HepG2 (cell line): ENCODE data around the gene PREX1. TPM values are rescaled to one million over a fixed set of nuclear protein-coding genes. Genes with fewer than 3 reads are reported as not detected.

Source experiments
- ATAC-seq: fragments of 200-7000 bp; cut with Tn5 transposase; 3 replicates; pipeline ENCODE4 v1.9.1; 2020; ENCODE audit warnings: mild to moderate bottlenecking, moderate library complexity
- BruUV-seq: library from RNA; stranded (reverse); fragments of 400-500 nt; replicated peaks from 2 replicates; lab custom pipeline; 2021; lab: Mats Ljungman, UMichigan
- CTCF ChIA-PET: fragments of 300-600 bp; formaldehyde crosslinking; extraction: SDS; loops from one replicate; lab custom pipeline; 2021; ENCODE audit warnings: low total read pairs, inconsistent platforms, low intra/inter-chr PET ratio; lab: Yijun Ruan, JAX
- POLR2A ChIA-PET: fragments of 350-600 bp; sonication (Branson Sonifier 250); formaldehyde crosslinking; loops from one replicate; lab custom pipeline; 2020; ENCODE audit warnings: antibody characterized with exemption, inconsistent platforms; lab: Yijun Ruan, JAX
- DNase-seq: peaks from one replicate; pipeline ENCODE4 v3.0.0-alpha.2; 2015; ENCODE audit warnings: low spot score
- FAIRE-seq: peaks from 3 replicates; lab custom pipeline; 2011; peaks lifted over from hg19 to GRCh38; lab: Jason Lieb, UNC
- H2AFZ ChIP-seq: one replicate; pipeline ENCODE4 v1.6.1; 2011; ENCODE audit warnings: low read length, inconsistent platforms
- H3K27ac ChIP-seq: fragments of 300-600 bp; 3 replicates; pipeline ENCODE4 v1.8.0; 2011; ENCODE audit warnings: mixed run types, mild to moderate bottlenecking, mixed read lengths, low read length, inconsistent platforms; ENCODE audit not compliant: insufficient read depth; ENCODE audit errors: extremely low read length
- H3K27me3 ChIP-seq, 2 experiments: fragments of 200-600 bp in 1 of 2; 2 replicates in 1 of 2; 3 replicates in 1 of 2; pipeline versions ENCODE4 v1.6.0 to v1.8.0; 2011; ENCODE audit warnings: low read length in 2 of 2, mild to moderate bottlenecking in 2 of 2, moderate library complexity in 2 of 2, inconsistent platforms in 1 of 2; ENCODE audit not compliant: insufficient read depth in 2 of 2, control insufficient read depth in 1 of 2
- H3K36me3 ChIP-seq, 2 experiments: fragments of 200-600 bp in 1 of 2; replicated peaks in 1 of 2; 2 replicates in 1 of 2; 3 replicates in 1 of 2; pipeline versions ENCODE4 v1.5.1 to v1.8.0; 2011; ENCODE audit warnings: low read length in 2 of 2, inconsistent platforms in 1 of 2; ENCODE audit not compliant: insufficient read depth in 2 of 2, control insufficient read depth in 1 of 2
- H3K4me1 ChIP-seq: 2 replicates; pipeline ENCODE4 v1.5.1; 2012; ENCODE audit warnings: low read length, inconsistent platforms; ENCODE audit not compliant: insufficient read depth
- H3K4me2 ChIP-seq: 2 replicates; pipeline ENCODE4 v1.6.0; 2011; ENCODE audit warnings: low read depth, low read length, inconsistent platforms
- H3K4me3 ChIP-seq, 3 experiments: fragments of 200-600 bp in 1 of 3; sonication (generic), shearing (Covaris generic) in 1 of 3; replicated peaks in 1 of 3; 2 replicates each; pipeline ENCODE4 v1.5.1; 2011 to 2016; ENCODE audit warnings: low read length in 3 of 3, inconsistent platforms in 2 of 3, low read depth in 2 of 3, mild to moderate bottlenecking in 2 of 3, control low read depth in 1 of 3, mixed read lengths in 1 of 3; ENCODE audit not compliant: insufficient read depth in 1 of 3
- H3K79me2 ChIP-seq: one replicate; pipeline ENCODE4 v1.6.1; 2011; ENCODE audit warnings: low read length, inconsistent platforms; ENCODE audit not compliant: insufficient read depth
- H3K9ac ChIP-seq: 2 replicates; pipeline ENCODE4 v1.6.0; 2011; ENCODE audit warnings: mild to moderate bottlenecking, low read depth, low read length, inconsistent platforms; ENCODE audit not compliant: insufficient read depth
- H3K9me3 ChIP-seq: 2 replicates; pipeline ENCODE4 v1.5.1; 2012; ENCODE audit warnings: mild to moderate bottlenecking, low read length
- H4K20me1 ChIP-seq: 2 replicates; pipeline ENCODE4 v1.6.0; 2011; ENCODE audit warnings: inconsistent platforms, mild to moderate bottlenecking, low read length, moderate library complexity; ENCODE audit not compliant: insufficient read depth
- CEBPB ChIP-seq: IDR thresholded peaks from 2 replicates; pipeline ENCODE4 v1.6.1; 2011; ENCODE audit warnings: low read depth, low read length, improper control_type of control experiment, borderline replicate concordance
- CERS6 ChIP-seq: sonication (generic); formaldehyde crosslinking; IDR thresholded peaks from 2 replicates; pipeline ENCODE4 v1.5.0; 2020; ENCODE audit warnings: missing genetic modification reagents
- GLMP ChIP-seq: sonication (generic); formaldehyde crosslinking; IDR thresholded peaks from 2 replicates; pipeline ENCODE4 v1.9.0; 2021; ENCODE audit warnings: missing genetic modification reagents, mild to moderate bottlenecking, borderline replicate concordance
- HNF4A ChIP-seq: sonication (generic); formaldehyde crosslinking; IDR thresholded peaks from 2 replicates; pipeline ENCODE4 v1.4.0; 2020; ENCODE audit warnings: missing genetic modification reagents
- KAT7 ChIP-seq: IDR thresholded peaks from 2 replicates; pipeline ENCODE4 v1.6.1; 2018; ENCODE audit warnings: borderline replicate concordance, missing compliant biosample characterization
- KLF16 ChIP-seq, 2 experiments: sonication (generic) in 1 of 2; formaldehyde crosslinking in 1 of 2; IDR thresholded peaks; 2 replicates each; pipeline versions ENCODE4 v1.6.1 to v1.8.0; 2016 to 2023; ENCODE audit warnings: missing genetic modification reagents in 2 of 2, missing compliant biosample characterization in 1 of 2
- NFKB2 ChIP-seq: sonication (generic); formaldehyde crosslinking; IDR thresholded peaks from 2 replicates; pipeline ENCODE4 v1.4.0; 2020; ENCODE audit warnings: missing genetic modification reagents, borderline replicate concordance
- NKX3-1 ChIP-seq: sonication (generic); formaldehyde crosslinking; IDR thresholded peaks from 2 replicates; pipeline ENCODE4 v1.5.0; 2020; ENCODE audit warnings: missing genetic modification reagents
- PLSCR1 ChIP-seq: sonication (generic); formaldehyde crosslinking; IDR thresholded peaks from 2 replicates; pipeline ENCODE4 v1.5.0; 2020; ENCODE audit warnings: missing genetic modification reagents, mild to moderate bottlenecking, borderline replicate concordance
- SP5 ChIP-seq: IDR thresholded peaks from 2 replicates; pipeline ENCODE4 v1.6.1; 2016; ENCODE audit warnings: low read depth, borderline replicate concordance
- ZNF317 ChIP-seq: sonication (generic); formaldehyde crosslinking; IDR thresholded peaks from 2 replicates; pipeline ENCODE4 v1.5.0; 2020; ENCODE audit warnings: mild to moderate bottlenecking, missing genetic modification reagents
- ZNF496 ChIP-seq: sonication (generic); formaldehyde crosslinking; IDR thresholded peaks from 2 replicates; pipeline ENCODE4 v1.8.1; 2023; ENCODE audit warnings: mild to moderate bottlenecking, moderate library complexity, missing genetic modification reagents; ENCODE audit not compliant: insufficient replicate concordance
- ZNF614 ChIP-seq: IDR thresholded peaks from 2 replicates; pipeline ENCODE4 v1.6.1; 2018; ENCODE audit warnings: missing biosample characterization, missing genetic modification reagents, inconsistent platforms, borderline replicate concordance
- ZNF839 ChIP-seq: sonication (generic); formaldehyde crosslinking; IDR thresholded peaks from 2 replicates; pipeline ENCODE4 v1.4.0; 2020; ENCODE audit warnings: missing genetic modification reagents, mild to moderate bottlenecking, borderline replicate concordance
- WGBS: methylation state at CpG from one replicate; pipeline ENCODE4 v1.1.6; 2017; ENCODE audit warnings: low lambda C conversion rate; 5-methylcytosine and 5-hydroxymethylcytosine counted together
- in situ Hi-C: cut with HindIII; loops from 2 replicates; pipeline ENCODE4 v1.10.0; 2017; ENCODE audit warnings: low pct_unique_long_range_greater_than_20kb; ENCODE audit not compliant: extremely low pct_ligation_motif_present
- intact Hi-C: fragments of 100-400 bp; cut with micrococcal nuclease; formaldehyde crosslinking; loops from one replicate; pipeline ENCODE4 v1.10.0; 2022; ENCODE audit not compliant: unreplicated experiment
- polyA plus RNA-seq, 8 experiments: library from polyadenylated mRNA; depleted of rRNA in 3 of 8; stranded (reverse) in 7 of 8; unstranded in 1 of 8; fragments of >200 nt; fragmentation: Illumina TruSeq in 4 of 8; extraction: Trizol in 4 of 8; gene quantifications; 2 replicates each; pipeline versions ENCODE4 v1.2.1 to v1.2.3, GENCODE V29; 2011 to 2016; ENCODE audit warnings: low read depth in 4 of 8, missing spikeins in 1 of 8, mixed read lengths in 1 of 8; ENCODE audit not compliant: insufficient read depth in 1 of 8
- total RNA-seq, 5 experiments: library from RNA; depleted of rRNA; stranded (reverse); fragments of >200 nt; fragmentation: Illumina TruSeq; extraction: Trizol; gene quantifications; 2 replicates each; pipeline ENCODE4 v1.2.3, GENCODE V29; 2016; ENCODE audit warnings: low read depth in 1 of 5
- TF ChIP-seq, protein P1 (sequence below): sonication (generic); formaldehyde crosslinking; IDR thresholded peaks from 2 replicates; pipeline ENCODE4 v1.4.0; 2020; ENCODE audit warnings: missing genetic modification reagents, borderline replicate concordance
- TF ChIP-seq, protein P2 (sequence below): sonication (generic); formaldehyde crosslinking; IDR thresholded peaks from 2 replicates; pipeline ENCODE4 v1.8.0; 2023; ENCODE audit warnings: mild to moderate bottlenecking, missing genetic modification reagents

Gene PREX1
- total and polyA plus RNA-seq, 2 of the 13 experiments (the other 11 are each of a cell fraction or from before 2014, with no cell fraction given), result 0.02 to 0.04 TPM

DNA sequence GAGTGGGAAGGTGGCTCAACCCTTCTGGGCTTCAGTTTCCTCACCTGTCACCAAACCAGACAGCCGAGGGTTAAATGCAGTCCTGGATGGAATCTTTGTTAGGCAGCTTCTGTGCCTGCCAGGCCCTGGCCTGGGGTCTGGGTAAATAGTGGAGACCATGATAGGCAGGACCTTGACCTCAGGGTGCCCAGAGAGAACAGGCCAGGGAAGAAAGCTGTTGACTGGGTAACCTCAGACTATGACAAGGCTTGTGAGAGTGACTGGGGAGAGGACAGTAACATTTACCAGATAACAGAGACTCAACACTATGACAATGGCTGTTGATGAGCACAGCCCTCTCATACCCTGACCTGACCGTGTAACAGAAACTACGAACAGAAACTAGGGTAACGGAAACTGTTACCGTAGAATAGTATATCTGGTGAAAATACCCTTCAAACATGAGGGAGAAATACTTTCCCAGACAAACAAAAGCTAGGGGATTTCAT is 218.3 kb downstream of the PREX1 start:
- H3K27me3 ChIP-seq, result peaks cover 7 to 16% of the 10 kb centered on the region in 2 experiments; a peak in 4 of 5 replicates
- H3K36me3 ChIP-seq, result no peaks in the 10 kb centered on the region
- H3K4me3 ChIP-seq, result no peak overlapping the region
- no TSS peak for BruUV-seq
- no peak overlapping the region for H3K9ac ChIP-seq
- no peak overlapping the region for H2AFZ ChIP-seq
- H3K9me3 ChIP-seq, result no peaks in the 10 kb centered on the region
- POLR2A ChIA-PET, result no interaction called here
- CTCF ChIA-PET, result no interaction called here
- H3K4me2 ChIP-seq, result 0 out of 2 replicates have a peak overlapping the region, but pooled peaks have one; percentile 19
- H3K27ac ChIP-seq, result no peak overlapping the region
- in situ Hi-C loops, result loop anchor here (25.0 kb wide), 1 partner anchor 197 kb away; no protein-coding TSS in a partner anchor
- no peaks in the 10 kb centered on the region for H4K20me1 ChIP-seq
- ATAC-seq (peak; percentile 39), DNase-seq (peak; percentile 36), FAIRE-seq (peak; percentile 49)
- no peaks in the 10 kb centered on the region for H3K79me2 ChIP-seq
- intact Hi-C loops, result no loop called here
- H3K4me1 ChIP-seq, result peaks cover 20% of the 10 kb centered on the region
- 16% methylated on average over 4 of the region's 5 CpGs for WGBS
- TF ChIP-seq SP5, result 0 out of 2 replicates have a peak, but pooled peaks have one; percentile 11
- TF ChIP-seq NFKB2 (CRISPR knock-in tag), result no peak
- peak; percentile 31; the same call in 1 of the 2 replicates for TF ChIP-seq HNF4A (CRISPR knock-in tag)
- no peak for TF ChIP-seq KAT7 (CRISPR knock-in tag)
- no peak for TF ChIP-seq KLF16 (CRISPR knock-in tag; IDR thresholded peaks at IDR 0.05)
- no peak for TF ChIP-seq GLMP (CRISPR knock-in tag)
- no peak for TF ChIP-seq ZNF317
- TF ChIP-seq ZNF839, result no peak
- TF ChIP-seq NKX3-1, result no peak
- no peak for TF ChIP-seq PLSCR1 (CRISPR knock-in tag)
- TF ChIP-seq CERS6 (CRISPR knock-in tag), result no peak
- TF ChIP-seq, protein P1, sequence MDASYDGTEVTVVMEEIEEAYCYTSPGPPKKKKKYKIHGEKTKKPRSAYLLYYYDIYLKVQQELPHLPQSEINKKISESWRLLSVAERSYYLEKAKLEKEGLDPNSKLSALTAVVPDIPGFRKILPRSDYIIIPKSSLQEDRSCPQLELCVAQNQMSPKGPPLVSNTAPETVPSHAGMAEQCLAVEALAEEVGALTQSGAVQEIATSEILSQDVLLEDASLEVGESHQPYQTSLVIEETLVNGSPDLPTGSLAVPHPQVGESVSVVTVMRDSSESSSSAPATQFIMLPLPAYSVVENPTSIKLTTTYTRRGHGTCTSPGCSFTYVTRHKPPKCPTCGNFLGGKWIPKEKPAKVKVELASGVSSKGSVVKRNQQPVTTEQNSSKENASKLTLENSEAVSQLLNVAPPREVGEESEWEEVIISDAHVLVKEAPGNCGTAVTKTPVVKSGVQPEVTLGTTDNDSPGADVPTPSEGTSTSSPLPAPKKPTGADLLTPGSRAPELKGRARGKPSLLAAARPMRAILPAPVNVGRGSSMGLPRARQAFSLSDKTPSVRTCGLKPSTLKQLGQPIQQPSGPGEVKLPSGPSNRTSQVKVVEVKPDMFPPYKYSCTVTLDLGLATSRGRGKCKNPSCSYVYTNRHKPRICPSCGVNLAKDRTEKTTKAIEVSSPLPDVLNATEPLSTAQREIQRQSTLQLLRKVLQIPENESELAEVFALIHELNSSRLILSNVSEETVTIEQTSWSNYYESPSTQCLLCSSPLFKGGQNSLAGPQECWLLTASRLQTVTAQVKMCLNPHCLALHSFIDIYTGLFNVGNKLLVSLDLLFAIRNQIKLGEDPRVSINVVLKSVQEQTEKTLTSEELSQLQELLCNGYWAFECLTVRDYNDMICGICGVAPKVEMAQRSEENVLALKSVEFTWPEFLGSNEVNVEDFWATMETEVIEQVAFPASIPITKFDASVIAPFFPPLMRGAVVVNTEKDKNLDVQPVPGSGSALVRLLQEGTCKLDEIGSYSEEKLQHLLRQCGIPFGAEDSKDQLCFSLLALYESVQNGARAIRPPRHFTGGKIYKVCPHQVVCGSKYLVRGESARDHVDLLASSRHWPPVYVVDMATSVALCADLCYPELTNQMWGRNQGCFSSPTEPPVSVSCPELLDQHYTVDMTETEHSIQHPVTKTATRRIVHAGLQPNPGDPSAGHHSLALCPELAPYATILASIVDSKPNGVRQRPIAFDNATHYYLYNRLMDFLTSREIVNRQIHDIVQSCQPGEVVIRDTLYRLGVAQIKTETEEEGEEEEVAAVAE (CRISPR knock-in tag), result no peak
- no peak for TF ChIP-seq ZNF496 (CRISPR knock-in tag)
- TF ChIP-seq CEBPB, result no peak
- no peak for TF ChIP-seq ZNF614
- TF ChIP-seq, protein P2, sequence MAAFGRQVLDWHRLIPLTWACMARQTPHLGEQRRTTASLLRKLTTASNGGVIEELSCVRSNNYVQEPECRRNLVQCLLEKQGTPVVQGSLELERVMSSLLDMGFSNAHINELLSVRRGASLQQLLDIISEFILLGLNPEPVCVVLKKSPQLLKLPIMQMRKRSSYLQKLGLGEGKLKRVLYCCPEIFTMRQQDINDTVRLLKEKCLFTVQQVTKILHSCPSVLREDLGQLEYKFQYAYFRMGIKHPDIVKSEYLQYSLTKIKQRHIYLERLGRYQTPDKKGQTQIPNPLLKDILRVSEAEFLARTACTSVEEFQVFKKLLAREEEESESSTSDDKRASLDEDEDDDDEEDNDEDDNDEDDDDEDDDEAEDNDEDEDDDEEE (CRISPR knock-in tag), result no peak
